GM23338 (cell line): Measurements from ENCODE around the gene NR2C2. TPM values are rescaled to one million over a fixed set of nuclear protein-coding genes. Genes with fewer than 3 reads are reported as not detected.

ENCODE experiments used
- ATAC-seq: fragments of 200-7000 bp; cut with Tn5 transposase; 3 replicates; pipeline ENCODE4 v1.9.1; 2020
- DNase-seq: peaks from one replicate; pipeline ENCODE4 v3.0.0-alpha.2; 2015; ENCODE audit warnings: low spot score
- H2AFZ ChIP-seq: fragments of 200-600 bp; sonication (generic); 2 replicates; pipeline ENCODE4 v1.8.0; 2016; ENCODE audit warnings: antibody characterized with exemption, mild to moderate bottlenecking, moderate library complexity
- H3F3A ChIP-seq: fragments of 200-600 bp; sonication (generic); replicated peaks from 2 replicates; pipeline ENCODE4 v1.8.0; 2017; ENCODE audit warnings: antibody characterized with exemption, mixed run types, low read depth
- H3K27ac ChIP-seq: fragments of 200-600 bp; sonication (generic); 2 replicates; pipeline ENCODE4 v1.6.1; 2016; ENCODE audit warnings: low read depth
- H3K27me3 ChIP-seq: fragments of 200-600 bp; sonication (generic); 2 replicates; pipeline ENCODE4 v1.8.0; 2016; ENCODE audit warnings: mild to moderate bottlenecking, mixed run types, moderate library complexity; ENCODE audit not compliant: insufficient read depth
- H3K36me3 ChIP-seq: fragments of 200-600 bp; sonication (generic); 2 replicates; pipeline ENCODE4 v1.8.0; 2016; ENCODE audit warnings: mild to moderate bottlenecking; ENCODE audit not compliant: insufficient read depth
- H3K4me1 ChIP-seq: fragments of 200-600 bp; sonication (generic); 2 replicates; pipeline ENCODE4 v1.8.0; 2016; ENCODE audit warnings: mild to moderate bottlenecking, moderate library complexity; ENCODE audit not compliant: insufficient read depth
- H3K4me2 ChIP-seq: fragments of 200-600 bp; sonication (generic); 2 replicates; pipeline ENCODE4 v1.7.1; 2017; ENCODE audit warnings: mixed run types
- H3K4me3 ChIP-seq: fragments of 200-600 bp; sonication (generic); 2 replicates; pipeline ENCODE4 v1.6.1; 2016; ENCODE audit warnings: mixed run types
- H3K79me2 ChIP-seq: fragments of 200-600 bp; sonication (generic); replicated peaks from 2 replicates; pipeline ENCODE4 v1.8.0; 2017; ENCODE audit warnings: mild to moderate bottlenecking; ENCODE audit not compliant: insufficient read depth
- H3K9me2 ChIP-seq: fragments of 200-600 bp; sonication (generic); 2 replicates; pipeline ENCODE4 v1.8.0; 2017; ENCODE audit not compliant: insufficient read depth
- H4K20me1 ChIP-seq: fragments of 200-600 bp; sonication (generic); replicated peaks from 2 replicates; pipeline ENCODE4 v1.8.0; 2017; ENCODE audit warnings: mild to moderate bottlenecking; ENCODE audit not compliant: insufficient read depth
- H3K27ac Mint-ChIP-seq: 2 replicates; pipeline ENCODE4 v1.8.0; 2020; ENCODE audit warnings: inconsistent platforms, mild to moderate bottlenecking, moderate library complexity, mixed read lengths
- H3K27me3 Mint-ChIP-seq: 3 replicates; pipeline ENCODE4 v1.8.0; 2022; ENCODE audit warnings: low read depth, mild to moderate bottlenecking, moderate library complexity, mixed read lengths, inconsistent platforms; ENCODE audit not compliant: insufficient read depth, poor library complexity
- H3K36me3 Mint-ChIP-seq: 3 replicates; pipeline ENCODE4 v1.8.0; 2021; ENCODE audit warnings: low read depth, mild to moderate bottlenecking, inconsistent platforms, moderate library complexity, mixed read lengths
- H3K4me1 Mint-ChIP-seq: 3 replicates; pipeline ENCODE4 v1.8.0; 2020; ENCODE audit warnings: mild to moderate bottlenecking, inconsistent platforms, mixed read lengths
- H3K4me3 Mint-ChIP-seq: 3 replicates; pipeline ENCODE4 v1.8.0; 2021; ENCODE audit warnings: moderate library complexity, mild to moderate bottlenecking, inconsistent platforms, mixed read lengths
- H3K9me3 Mint-ChIP-seq: 3 replicates; pipeline ENCODE4 v1.8.0; 2020; ENCODE audit warnings: moderate library complexity, mild to moderate bottlenecking, inconsistent platforms, mixed read lengths
- CREB1 ChIP-seq: fragments of 250-450 bp; sonication (Bioruptor Pico); IDR thresholded peaks from 2 replicates; pipeline ENCODE4 v1.5.0; 2020; ENCODE audit warnings: low read depth, mild to moderate bottlenecking, moderate library complexity
- EZH2 ChIP-seq: fragments of 200-600 bp; sonication (generic); IDR thresholded peaks from one replicate; pipeline ENCODE4 v1.8.0; 2017; ENCODE audit warnings: antibody characterized with exemption, mild to moderate bottlenecking, low read depth; ENCODE audit not compliant: unreplicated experiment
- JUNB ChIP-seq: IDR thresholded peaks from one replicate; pipeline ENCODE4 v1.6.1; 2016; ENCODE audit warnings: antibody characterized with exemption; ENCODE audit not compliant: unreplicated experiment
- NANOG ChIP-seq: IDR thresholded peaks from 2 replicates; pipeline ENCODE4 v1.6.1; 2016; ENCODE audit warnings: antibody characterized with exemption, borderline replicate concordance
- ZNF114 ChIP-seq: fragments of 250-450 bp; sonication (Bioruptor Pico); IDR thresholded peaks from 2 replicates; pipeline ENCODE4 v1.5.0; 2020; ENCODE audit warnings: mild to moderate bottlenecking, moderate library complexity
- polyA plus RNA-seq: library from polyadenylated mRNA; unstranded; fragments of >200 nt; fragmentation: Nextera tagmentation; extraction: Ambion mirVana; gene quantifications from 2 replicates; pipeline ENCODE4 v1.2.1, GENCODE V29; 2016
- total RNA-seq: library from RNA; depleted of rRNA; stranded (reverse); fragments of >200 nt; shearing (Covaris generic); gene quantifications from 2 replicates; pipeline ENCODE4 v1.2.3, GENCODE V29; 2014
- TF ChIP-seq, protein P1 (sequence below): fragments of 250-450 bp; sonication (Bioruptor Pico); IDR thresholded peaks from 2 replicates; pipeline ENCODE4 v1.5.0; 2020; ENCODE audit warnings: mild to moderate bottlenecking, moderate library complexity
- TF ChIP-seq, protein P2 (sequence below): IDR thresholded peaks from 2 replicates; pipeline ENCODE4 v1.6.1; 2016; ENCODE audit warnings: antibody characterized with exemption
- TF ChIP-seq, protein P3 (sequence below), 2 experiments: fragments of 200-600 bp in 1 of 2; sonication (generic) in 1 of 2; conservative IDR thresholded peaks; 2 replicates each; pipeline versions ENCODE4 v1.5.1 to v1.6.1; 2016 to 2017; ENCODE audit warnings: antibody characterized with exemption in 2 of 2, low read depth in 2 of 2, mild to moderate bottlenecking in 2 of 2, moderate library complexity in 1 of 2

NR2C2 gene
- total and polyA plus RNA-seq, 2 experiments from 2014 or later, result 12.0 to 57.2 TPM

DNA sequence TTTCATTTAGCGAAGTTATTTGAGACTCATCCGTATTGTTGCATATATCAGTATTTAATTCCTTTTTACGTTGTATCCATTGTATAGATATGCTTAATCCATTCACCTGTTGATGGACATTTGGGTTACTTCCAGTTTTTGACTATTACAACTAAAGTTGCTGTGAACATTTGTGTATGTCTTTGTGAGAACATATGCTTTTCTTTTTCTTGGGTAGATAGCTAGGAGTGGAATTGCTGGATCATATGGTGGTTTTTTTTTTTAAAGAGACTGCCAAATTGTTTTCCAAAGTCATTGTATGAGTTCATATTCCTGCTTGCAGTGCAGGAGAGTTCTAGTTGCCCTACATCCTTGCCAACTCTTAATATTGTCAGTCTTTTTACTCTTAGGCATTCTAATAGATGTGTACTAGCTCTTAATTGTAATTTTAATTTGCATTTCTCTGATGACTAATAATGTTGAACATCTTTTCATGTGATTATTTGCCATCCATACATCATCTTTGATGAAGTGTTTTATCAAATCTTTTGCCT lies 37.3 kb downstream of the NR2C2 start (continued):
- TF ChIP-seq, protein P1, sequence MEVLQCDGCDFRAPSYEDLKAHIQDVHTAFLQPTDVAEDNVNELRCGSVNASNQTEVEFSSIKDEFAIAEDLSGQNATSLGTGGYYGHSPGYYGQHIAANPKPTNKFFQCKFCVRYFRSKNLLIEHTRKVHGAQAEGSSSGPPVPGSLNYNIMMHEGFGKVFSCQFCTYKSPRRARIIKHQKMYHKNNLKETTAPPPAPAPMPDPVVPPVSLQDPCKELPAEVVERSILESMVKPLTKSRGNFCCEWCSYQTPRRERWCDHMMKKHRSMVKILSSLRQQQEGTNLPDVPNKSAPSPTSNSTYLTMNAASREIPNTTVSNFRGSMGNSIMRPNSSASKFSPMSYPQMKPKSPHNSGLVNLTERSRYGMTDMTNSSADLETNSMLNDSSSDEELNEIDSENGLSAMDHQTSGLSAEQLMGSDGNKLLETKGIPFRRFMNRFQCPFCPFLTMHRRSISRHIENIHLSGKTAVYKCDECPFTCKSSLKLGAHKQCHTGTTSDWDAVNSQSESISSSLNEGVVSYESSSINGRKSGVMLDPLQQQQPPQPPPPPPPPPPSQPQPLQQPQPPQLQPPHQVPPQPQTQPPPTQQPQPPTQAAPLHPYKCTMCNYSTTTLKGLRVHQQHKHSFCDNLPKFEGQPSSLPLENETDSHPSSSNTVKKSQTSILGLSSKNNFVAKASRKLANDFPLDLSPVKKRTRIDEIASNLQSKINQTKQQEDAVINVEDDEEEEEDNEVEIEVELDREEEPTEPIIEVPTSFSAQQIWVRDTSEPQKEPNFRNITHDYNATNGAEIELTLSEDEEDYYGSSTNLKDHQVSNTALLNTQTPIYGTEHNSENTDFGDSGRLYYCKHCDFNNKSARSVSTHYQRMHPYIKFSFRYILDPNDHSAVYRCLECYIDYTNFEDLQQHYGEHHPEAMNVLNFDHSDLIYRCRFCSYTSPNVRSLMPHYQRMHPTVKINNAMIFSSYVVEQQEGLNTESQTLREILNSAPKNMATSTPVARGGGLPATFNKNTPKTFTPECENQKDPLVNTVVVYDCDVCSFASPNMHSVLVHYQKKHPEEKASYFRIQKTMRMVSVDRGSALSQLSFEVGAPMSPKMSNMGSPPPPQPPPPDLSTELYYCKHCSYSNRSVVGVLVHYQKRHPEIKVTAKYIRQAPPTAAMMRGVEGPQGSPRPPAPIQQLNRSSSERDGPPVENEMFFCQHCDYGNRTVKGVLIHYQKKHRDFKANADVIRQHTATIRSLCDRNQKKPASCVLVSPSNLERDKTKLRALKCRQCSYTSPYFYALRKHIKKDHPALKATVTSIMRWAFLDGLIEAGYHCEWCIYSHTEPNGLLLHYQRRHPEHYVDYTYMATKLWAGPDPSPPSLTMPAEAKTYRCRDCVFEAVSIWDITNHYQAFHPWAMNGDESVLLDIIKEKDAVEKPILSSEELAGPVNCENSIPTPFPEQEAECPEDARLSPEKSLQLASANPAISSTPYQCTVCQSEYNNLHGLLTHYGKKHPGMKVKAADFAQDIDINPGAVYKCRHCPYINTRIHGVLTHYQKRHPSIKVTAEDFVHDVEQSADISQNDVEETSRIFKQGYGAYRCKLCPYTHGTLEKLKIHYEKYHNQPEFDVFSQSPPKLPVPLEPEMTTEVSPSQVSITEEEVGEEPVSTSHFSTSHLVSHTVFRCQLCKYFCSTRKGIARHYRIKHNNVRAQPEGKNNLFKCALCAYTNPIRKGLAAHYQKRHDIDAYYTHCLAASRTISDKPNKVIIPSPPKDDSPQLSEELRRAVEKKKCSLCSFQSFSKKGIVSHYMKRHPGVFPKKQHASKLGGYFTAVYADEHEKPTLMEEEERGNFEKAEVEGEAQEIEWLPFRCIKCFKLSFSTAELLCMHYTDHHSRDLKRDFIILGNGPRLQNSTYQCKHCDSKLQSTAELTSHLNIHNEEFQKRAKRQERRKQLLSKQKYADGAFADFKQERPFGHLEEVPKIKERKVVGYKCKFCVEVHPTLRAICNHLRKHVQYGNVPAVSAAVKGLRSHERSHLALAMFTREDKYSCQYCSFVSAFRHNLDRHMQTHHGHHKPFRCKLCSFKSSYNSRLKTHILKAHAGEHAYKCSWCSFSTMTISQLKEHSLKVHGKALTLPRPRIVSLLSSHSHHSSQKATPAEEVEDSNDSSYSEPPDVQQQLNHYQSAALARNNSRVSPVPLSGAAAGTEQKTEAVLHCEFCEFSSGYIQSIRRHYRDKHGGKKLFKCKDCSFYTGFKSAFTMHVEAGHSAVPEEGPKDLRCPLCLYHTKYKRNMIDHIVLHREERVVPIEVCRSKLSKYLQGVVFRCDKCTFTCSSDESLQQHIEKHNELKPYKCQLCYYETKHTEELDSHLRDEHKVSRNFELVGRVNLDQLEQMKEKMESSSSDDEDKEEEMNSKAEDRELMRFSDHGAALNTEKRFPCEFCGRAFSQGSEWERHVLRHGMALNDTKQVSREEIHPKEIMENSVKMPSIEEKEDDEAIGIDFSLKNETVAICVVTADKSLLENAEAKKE (CRISPR knock-in tag), result no peak
- no peak for TF ChIP-seq NANOG
- TF ChIP-seq ZNF114 (CRISPR knock-in tag), result no peak
- TF ChIP-seq JUNB, result no peak
- TF ChIP-seq, protein P2, sequence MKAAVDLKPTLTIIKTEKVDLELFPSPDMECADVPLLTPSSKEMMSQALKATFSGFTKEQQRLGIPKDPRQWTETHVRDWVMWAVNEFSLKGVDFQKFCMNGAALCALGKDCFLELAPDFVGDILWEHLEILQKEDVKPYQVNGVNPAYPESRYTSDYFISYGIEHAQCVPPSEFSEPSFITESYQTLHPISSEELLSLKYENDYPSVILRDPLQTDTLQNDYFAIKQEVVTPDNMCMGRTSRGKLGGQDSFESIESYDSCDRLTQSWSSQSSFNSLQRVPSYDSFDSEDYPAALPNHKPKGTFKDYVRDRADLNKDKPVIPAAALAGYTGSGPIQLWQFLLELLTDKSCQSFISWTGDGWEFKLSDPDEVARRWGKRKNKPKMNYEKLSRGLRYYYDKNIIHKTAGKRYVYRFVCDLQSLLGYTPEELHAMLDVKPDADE, result no peak
- no peak for TF ChIP-seq EZH2
- no peak for TF ChIP-seq CREB1 (CRISPR knock-in tag)

DNA sequence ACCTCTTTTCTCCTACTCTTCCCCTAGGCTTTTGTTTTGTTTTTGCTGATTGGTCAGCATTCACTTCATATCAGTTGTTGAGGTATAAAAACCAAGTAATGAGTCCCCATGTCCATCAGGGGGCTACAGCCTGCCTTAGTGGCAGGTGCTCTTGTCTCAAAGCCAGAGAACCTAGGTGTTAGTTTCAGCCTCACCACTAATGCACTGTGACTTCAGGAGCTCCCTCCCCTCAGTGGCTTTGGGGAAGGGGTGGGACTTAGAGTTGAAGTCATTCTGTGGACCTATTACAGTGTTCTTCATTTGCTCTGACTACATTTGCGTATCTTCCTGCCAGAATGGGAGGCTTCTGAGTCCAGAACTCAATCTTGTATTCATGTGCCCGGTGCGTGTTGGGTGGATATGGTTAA lies 41.6 kb downstream of the NR2C2 start:
- no peaks in the 10 kb centered on the region for H3K27me3 ChIP-seq
- no peak overlapping the region for H3K4me3 Mint-ChIP-seq
- H3K36me3 Mint-ChIP-seq, result no peaks in the 10 kb centered on the region
- peaks cover 83% of the 10 kb centered on the region for H4K20me1 ChIP-seq
- DNase-seq (peak; percentile 79), ATAC-seq (peak; percentile 85)
- H3F3A ChIP-seq, result no peaks in the 10 kb centered on the region
- H3K4me2 ChIP-seq, result no peak overlapping the region
- H3K9me3 Mint-ChIP-seq, result no peaks in the 10 kb centered on the region
- H3K4me1 ChIP-seq, result peaks cover 15% of the 10 kb centered on the region
- no peak overlapping the region for H2AFZ ChIP-seq
- peaks cover 91% of the 10 kb centered on the region for H3K79me2 ChIP-seq
- no peak overlapping the region for H3K4me3 ChIP-seq
- H3K27ac Mint-ChIP-seq, result no peak overlapping the region
- peaks cover 2% of the 10 kb centered on the region for H3K27me3 Mint-ChIP-seq
- no peak for TF ChIP-seq JUNB
- TF ChIP-seq, protein P3, sequence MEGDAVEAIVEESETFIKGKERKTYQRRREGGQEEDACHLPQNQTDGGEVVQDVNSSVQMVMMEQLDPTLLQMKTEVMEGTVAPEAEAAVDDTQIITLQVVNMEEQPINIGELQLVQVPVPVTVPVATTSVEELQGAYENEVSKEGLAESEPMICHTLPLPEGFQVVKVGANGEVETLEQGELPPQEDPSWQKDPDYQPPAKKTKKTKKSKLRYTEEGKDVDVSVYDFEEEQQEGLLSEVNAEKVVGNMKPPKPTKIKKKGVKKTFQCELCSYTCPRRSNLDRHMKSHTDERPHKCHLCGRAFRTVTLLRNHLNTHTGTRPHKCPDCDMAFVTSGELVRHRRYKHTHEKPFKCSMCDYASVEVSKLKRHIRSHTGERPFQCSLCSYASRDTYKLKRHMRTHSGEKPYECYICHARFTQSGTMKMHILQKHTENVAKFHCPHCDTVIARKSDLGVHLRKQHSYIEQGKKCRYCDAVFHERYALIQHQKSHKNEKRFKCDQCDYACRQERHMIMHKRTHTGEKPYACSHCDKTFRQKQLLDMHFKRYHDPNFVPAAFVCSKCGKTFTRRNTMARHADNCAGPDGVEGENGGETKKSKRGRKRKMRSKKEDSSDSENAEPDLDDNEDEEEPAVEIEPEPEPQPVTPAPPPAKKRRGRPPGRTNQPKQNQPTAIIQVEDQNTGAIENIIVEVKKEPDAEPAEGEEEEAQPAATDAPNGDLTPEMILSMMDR (conservative IDR thresholded peaks at IDR 0.05; ENCODE audit: low read depth in 2 of 2), result peak; percentile 40 to 41
- no peak overlapping the region for H3K27ac ChIP-seq
- no peaks in the 10 kb centered on the region for H3K36me3 ChIP-seq
- peaks cover 28% of the 10 kb centered on the region for H3K4me1 Mint-ChIP-seq
- H3K9me2 ChIP-seq, result no peaks in the 10 kb centered on the region
